CD4-positive, alpha-beta T cell treated with Interleukin-10 for 1 hour (primary cell): Measurements from ENCODE around the gene RCSD1.
"Not testable (repeated sequence)": the region's sequence is repeated elsewhere in the genome, so short reads cannot be mapped to it uniquely, and the experiment has no call there.

Experiments used
- DNase-seq: peaks from one replicate; pipeline ENCODE4 v3.0.0-alpha.2; 2020

RCSD1 gene

DNA sequence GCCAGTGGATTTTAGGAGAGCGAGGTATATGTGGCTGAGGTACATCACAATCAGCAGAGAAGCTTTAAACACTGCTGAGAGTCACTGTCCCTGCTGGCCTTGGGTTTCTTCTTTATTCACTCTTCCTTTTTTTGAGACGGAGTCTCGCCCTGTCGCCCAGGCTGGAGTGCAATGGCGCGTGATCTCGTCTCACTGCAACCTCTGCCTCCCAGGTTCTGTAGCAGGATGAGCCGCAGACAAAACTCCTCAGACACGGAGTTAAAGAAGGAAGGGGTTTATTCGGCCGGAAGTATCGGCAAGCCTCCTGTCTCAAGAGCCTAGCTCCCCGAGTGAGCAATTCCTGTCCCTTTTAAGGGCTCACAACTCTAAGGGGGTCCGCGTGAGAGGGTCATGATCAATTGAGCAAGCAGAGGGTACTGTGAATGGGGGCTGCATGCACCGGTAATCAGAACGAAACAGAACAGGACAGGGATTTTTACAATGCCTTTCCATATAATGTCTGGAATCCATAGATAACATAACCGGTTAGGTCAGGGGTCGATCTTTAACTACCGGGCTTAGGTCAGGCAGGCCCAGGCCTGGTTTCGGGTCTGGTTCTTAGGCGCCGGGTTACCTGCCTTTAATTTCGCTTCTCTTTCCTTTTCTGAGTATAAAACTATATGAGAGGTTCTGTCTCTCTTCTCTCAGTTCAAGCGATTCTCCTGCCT, 89.8 kb downstream of the RCSD1 start:
- DNase-seq: not testable (repeated sequence)

- no peak for DNase-seq
Observed at GRCh38 chr1:167720965-167721616, 91.1 kb downstream of the RCSD1 start.

GRCh38 chr1:167721617-167722151, 91.7 kb downstream of the RCSD1 start, which contains the start of gene MPZL1:
Gene MPZL1 (plus strand): TSS chr1:167721982. CDS start chr1:167722152, 170 bp downstream.
- peak; percentile 94 for DNase-seq

DNA sequence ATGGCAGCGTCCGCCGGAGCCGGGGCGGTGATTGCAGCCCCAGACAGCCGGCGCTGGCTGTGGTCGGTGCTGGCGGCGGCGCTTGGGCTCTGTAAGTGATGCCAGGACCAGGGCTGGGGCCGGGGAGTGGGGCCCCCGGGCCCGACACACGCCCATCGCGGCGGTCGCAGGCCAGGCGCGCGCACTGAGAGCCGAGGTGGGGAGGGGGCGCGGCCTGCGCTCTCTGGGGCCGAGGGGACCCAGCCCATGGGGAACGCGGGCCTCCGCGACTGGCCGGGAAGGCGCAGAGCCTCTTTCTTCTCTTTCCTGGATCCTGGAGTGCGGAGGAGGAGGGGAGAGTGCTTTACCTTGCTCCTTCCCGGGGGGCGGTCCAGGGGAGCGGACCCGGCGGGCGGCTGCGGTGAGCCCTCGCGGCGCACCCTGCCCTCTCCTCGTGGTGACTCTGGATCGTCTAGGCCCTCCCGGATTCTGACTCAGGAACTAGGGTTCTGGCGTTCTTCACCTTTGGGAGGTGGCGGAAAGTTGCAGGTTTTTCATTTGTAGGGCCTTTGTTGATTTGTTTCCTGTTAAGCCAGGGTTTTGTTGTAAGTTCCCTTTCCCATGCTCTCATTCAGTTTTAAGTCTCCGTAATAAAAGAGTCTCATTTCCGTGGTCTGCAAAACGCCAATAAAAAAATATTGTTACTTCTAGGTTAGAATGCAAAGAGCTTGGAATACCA, 92.3 kb downstream of the RCSD1 start:
- no peak for DNase-seq

DNA sequence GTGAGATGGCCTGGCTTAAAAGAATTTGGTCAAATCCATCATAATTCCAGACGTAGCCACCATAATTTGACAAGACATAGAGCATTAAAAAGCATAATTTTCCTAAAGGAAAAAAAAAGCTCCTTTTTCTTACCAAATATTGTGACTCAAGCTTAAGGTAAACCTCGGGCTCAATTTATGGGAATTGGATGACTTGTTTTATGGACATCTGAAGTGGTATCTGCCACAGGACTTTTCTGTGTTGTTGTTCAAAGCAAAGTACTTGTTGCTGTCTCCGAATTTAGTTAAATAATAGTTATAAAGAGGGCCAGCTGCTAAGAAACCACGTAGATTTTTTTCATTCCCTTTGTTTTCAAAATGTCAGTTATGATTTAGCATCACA, 92.8 kb downstream of the RCSD1 start:
- DNase-seq: no peak

DNA sequence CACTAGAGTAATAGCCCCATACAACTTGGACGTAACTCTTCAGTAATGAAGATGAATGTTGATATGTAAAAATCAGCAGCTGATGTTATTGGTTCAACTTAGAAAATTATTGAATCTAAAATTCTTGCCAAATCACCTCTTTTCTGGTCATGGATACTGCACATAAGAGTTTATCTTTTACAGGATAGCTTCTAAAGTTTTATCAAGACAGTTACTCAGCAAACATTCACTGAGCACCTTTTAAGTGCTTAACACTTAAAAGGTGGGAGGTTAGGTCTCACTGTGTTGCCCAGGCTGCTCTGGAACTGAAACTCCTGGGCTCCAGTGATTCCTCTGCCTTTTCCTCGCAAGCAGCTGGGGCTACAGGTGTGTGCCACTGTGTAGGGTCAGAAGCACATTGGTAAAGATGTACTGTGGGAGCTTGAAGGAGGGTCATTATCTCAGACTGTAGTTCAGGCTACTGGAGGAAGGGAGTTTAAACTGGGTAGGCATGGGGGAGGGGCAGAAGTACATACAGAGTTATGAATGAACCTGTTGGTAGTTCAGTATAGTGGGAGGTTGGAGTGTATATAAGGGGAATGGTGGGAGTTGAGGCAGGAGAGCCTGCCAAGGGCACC, 93.8 kb downstream of the RCSD1 start:
- DNase-seq: no peak

- no peak for DNase-seq
Observed at GRCh38 chr1:167726008-167726407, 96.0 kb downstream of the RCSD1 start.

DNA sequence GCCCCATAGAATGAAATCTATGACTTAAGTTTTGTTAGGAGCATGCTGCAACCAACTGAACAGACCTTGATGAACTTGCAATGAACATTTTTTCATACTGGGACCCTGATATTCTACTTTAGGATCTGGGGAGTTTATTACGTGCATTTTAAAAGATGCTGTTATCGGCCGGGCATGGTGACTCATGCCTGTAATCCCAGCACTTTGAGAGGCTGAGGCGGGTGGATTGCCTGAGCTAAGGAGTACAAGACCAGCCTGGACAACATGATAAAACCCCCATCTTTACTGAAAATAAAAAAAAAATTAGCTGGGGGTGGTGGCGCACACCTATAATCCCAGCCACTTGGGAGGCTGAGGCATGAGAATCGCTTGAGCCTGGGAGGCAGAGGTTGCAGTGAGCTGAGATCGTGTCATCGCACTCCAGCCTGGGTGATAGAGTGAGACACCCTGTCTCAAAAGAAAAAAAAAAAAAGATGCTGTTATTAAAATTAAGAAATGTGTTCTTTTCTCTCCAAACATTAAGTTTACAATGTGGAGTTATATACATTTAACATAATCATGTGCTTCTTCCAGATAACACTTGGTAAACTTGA, 98.9 kb downstream of the RCSD1 start:
- DNase-seq: no peak

DNA sequence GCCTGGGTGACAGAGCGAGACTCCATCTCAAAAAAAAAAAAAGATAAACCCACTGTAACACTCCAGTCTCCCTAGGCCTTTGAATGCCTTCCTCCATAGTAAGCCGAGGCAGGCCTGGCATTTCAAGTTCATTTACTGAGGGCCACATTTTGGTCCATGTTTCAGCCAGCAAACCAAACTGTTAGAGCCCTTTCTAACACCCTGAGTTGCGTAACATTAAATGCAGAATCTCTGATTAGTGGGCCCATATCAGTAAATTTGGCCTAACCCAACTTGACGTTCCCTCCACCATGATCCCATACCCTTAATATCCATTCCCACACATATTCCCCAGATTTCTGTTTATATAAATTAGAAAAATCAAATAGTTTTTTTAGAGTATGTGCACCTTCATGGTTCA, 104.2 kb downstream of the RCSD1 start:
- DNase-seq: no peak

DNA sequence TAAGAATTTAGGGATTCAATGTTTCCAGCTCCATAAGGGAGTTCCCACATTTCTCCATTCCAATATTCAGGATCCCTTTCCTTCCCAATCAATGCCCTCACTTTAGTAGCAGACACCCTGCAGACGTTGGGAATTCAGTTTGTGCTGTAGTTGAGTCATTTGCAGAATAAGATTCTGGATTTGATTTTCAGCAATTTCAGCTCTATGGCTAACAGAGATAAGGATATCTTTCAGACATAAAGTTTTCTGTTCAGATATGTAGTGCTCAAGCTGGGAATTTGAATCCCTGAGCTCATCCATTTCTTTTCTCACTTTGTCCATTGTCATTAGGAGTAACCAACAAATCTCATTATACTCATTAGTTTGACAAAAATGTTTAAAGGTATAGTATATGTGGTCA, 104.8 kb downstream of the RCSD1 start:
- no peak for DNase-seq

DNA sequence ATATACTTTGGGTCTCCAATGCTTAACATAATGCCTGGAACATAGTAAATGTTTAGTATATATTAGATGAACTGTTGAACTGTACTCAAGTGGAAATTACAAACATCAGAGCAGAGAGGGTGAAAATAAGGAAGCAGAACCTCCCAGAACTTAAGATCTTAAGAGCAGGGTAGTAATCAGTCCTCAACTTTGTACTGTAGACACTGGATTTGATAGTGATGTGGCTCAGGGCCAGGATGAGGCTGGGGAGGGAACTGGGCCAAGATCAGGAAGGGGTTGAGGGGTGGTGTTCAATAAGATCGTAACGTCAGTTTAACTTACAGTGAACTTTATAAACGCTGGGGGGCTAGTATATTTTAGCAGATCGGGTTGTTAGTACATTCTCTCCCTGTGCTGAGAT, 107.1 kb downstream of the RCSD1 start:
- no peak for DNase-seq

DNA sequence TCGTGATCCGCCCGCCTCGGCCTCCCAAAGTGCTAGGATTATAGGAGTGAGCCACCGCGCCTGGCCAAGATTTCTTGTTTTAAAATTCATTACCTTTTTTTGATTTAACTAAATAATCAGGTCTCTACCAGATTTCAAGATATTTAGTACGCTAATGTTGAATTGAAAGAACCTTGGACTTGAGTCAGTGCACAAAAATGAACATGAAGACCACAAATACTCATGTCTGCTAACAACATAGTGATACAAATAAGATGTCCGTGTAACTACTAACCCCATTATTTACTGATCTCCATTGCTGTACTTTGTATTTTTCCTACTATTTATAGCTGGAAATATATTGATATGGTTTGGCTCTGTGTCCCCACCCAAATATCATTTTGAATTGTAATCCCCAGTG, 108.1 kb downstream of the RCSD1 start:
- no peak for DNase-seq

- DNase-seq: no peak
Observed at GRCh38 chr1:167739752-167740151, 109.7 kb downstream of the RCSD1 start.

DNA sequence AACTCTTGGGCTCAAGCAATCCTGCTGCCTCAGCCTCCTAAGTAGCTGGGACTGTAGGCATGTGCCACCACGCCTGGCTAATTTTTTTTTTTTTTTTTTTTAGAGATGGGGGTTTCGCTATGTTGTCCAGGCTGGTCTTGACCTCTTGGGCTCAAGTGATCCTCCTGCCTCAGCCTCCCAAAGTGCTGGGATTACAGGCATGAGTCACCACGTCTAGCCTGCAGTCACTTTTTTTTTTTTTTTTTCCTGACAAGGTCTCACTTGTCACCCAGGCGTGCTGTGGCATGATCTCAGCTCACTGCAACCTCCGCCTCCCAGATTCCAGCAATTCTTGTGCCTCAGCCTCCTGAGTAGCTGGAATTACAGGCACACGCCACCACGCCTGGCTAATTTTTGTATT, 111.1 kb downstream of the RCSD1 start:
- DNase-seq: not testable (repeated sequence)

- not testable (repeated sequence) for DNase-seq
Observed at GRCh38 chr1:167742392-167743057, 112.5 kb downstream of the RCSD1 start.

- DNase-seq: no peak
Observed at GRCh38 chr1:167744901-167745300, 114.9 kb downstream of the RCSD1 start.

DNA sequence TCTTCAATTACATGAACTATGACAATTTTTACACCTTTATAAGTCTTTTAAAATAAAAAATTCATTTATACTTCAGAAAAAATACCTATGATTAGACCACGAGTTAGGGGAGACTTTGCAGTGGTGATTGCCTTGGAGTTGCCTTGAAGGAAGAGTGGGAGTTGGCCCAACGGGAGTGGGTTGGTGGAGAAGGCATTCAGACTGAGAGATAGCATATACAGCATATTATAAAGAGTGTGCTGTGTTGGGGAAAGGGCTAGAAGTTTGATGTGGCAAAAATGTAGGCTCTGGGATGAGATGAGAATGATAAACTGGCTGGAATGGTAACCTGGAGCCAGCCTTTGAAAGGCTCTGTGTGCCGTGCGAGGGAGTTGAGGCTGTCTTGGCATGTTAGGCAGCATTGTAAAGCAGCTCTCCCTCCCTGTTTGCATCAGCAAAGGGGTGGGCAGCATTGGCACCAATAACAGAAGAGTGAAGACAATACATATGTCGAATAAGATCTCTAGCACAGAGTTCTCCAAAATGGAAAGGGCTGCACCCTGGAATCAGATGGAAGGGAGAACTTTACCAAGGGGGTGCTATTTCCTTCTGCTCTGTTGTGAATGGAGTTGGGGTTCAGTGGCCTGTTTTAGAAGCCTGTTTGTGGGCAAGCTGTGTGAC, 116.1 kb downstream of the RCSD1 start:
- DNase-seq: no peak

DNA sequence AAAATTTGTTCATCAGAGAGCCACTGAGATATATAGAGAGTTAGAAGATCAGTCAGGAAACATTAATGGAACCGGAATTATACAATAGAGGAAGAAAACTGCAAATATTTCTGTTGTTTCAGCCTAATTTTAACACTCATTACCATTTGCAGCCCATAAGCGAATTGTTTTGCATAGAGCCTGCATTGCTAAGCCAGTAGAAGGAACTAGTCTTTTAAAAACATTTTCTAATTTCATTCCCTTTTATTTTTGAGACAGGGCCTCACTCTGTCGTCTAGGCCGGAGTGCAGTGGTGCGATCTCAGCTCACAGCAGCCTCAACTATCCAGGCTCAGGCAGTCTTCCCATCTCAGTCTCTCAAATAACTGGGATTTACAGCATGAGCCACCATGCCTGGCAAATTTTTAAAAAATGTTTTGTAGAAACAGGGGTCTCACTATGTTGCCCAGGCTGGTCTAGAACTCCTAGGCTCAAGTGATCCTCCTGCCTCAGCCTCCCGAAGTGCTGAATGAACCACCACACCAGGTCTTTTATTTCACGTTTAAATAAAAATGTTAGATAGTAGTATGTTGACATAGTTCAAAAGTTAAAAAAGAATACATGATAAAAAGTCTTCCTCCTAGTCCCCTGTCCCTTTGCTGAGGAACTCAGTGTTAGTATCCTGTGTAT, 117.1 kb downstream of the RCSD1 start:
- DNase-seq: no peak

DNA sequence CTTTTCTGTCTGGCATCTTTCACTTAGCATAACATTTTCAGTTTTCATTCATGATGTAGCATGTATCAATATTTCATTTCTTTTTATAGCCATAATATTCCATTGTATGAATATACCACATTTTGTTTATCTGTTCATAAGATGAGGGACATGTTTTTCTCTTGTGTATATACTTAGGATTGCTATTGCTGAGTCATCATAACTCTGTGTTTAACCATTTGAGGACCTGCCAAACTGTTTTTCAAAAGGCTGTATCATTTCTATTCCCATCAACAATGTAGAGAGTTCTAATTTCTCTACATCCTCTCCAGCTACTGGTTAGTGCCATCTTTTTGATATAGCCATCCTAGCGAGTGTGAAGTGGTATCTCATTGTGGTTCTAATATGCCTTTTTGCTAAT, 118.0 kb downstream of the RCSD1 start:
- no peak for DNase-seq

- DNase-seq: no peak
Observed at GRCh38 chr1:167748906-167749305, 118.9 kb downstream of the RCSD1 start.

- no peak for DNase-seq
Observed at GRCh38 chr1:167749741-167750140, 119.7 kb downstream of the RCSD1 start.
